GM18505 (cell line): ENCODE data around the gene LPCAT3.

Experiments
- ATAC-seq: cut with Tn5 transposase; IDR thresholded peaks from one replicate; pipeline ENCODE4 v1.9.1; 2021; ENCODE audit not compliant: unreplicated experiment
- POLR2A ChIP-seq: IDR thresholded peaks from 4 replicates; pipeline ENCODE4 v1.6.1; 2011; ENCODE audit warnings: borderline replicate concordance; ENCODE audit not compliant: insufficient read depth, insufficient read length; ENCODE audit errors: extremely low read depth

Gene LPCAT3

DNA sequence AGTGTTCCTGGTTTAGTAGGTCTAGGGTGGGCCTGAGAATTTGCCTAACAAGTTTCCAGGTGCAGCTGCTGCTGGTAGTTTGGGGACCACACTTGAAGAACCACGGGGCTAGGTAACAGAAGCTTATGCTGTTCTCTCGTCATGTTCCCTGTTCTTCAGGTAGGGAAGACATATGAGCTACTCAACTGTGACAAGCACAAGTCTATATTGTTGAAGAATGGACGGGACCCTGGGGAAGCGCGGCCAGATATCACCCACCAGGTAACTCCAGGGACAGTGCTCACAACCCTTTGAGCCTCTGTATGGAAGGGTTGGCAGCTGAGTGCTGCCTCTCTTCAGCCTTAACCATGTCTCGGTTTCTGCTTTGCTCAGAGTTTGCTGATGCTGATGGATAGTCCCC, 44.1 kb downstream of the LPCAT3 start:
- TF ChIP-seq POLR2A = no peak
- ATAC-seq = no peak

DNA sequence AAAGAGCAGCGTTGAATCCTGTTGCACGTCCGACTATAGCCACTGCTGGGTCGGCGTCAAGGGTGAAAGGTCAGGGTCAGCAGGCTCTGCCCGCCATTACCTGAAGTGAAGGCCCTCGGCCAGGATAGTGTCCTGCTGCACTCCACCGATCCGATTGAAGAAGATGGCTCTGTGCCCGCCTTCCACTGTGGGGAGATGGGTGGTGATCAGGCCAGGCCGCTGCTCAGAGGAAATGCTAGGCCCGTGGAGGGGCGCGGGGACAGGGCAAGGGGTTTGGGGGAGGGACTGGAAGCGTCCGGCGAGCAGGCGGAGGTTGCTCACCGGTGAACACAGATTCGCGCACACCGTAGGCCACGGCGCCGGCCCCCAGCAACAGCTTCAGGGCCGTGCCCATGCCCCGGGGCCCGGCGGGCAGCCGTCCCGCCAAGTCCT, 48.2 kb downstream of the LPCAT3 start:
- TF ChIP-seq POLR2A = no peak
- peak; percentile 3 for ATAC-seq

DNA sequence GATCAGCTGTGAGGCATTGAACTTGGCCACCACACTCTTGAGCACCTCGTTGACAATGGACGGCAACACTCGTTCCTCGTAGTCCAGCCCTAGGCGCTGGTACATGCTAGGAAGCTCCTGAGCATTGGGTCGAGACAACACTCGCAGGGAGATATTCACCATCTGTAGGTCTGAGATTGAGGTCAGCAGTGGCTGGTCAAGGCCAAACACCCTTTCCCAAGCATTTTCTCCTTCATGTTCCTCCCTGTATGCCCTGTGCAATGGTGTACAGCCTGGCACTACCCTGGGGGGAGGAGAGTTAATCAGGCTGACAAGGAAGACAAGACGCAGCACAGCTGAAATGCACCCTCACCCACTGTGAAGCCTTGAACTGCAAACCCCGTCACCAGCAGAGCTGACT, 49.9 kb downstream of the LPCAT3 start:
- no peak for TF ChIP-seq POLR2A
- ATAC-seq = no peak

DNA sequence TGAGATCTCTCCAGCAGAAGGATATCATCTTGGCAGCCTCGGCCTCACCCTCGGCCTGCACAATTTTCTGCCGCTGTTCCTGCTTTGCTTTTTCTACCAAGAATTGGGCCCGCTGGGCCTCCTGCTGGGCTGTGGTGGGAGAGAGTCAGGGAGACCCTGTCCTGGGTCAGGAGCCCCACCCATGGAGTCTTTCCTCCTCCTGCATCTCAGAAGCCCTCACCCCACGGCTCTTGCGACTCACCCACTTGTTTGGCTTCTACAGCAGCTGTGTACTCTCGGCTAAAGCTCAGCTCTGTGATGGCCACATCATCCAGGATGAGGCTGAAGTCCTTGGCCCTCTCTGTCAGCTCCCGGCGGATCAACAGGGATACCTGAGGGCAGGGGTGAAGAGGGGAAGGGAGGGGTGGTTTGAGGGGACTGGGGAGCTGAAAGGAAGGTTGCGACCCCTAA, 50.6 kb downstream of the LPCAT3 start:
- no peak for TF ChIP-seq POLR2A
- no peak for ATAC-seq

DNA sequence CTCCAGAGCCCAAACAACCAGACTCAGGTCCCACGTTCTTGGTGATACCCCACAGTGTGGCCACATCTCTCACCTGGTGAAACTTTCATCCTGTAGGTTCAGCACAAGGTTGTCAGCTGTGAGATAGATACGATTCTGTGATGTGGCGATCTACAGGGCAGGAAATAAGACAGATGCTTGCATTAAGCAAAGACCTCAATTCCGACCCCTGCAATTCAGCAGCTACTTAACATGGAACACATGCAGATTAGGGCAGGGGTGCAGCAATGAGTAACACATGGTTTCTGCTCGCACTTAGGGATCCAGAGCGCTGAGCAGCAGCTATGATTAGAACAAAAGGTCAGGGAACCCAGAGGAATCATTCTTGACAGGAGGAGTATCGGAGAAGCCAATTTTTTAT, 51.9 kb downstream of the LPCAT3 start:
- no peak for ATAC-seq
- no peak for TF ChIP-seq POLR2A

DNA sequence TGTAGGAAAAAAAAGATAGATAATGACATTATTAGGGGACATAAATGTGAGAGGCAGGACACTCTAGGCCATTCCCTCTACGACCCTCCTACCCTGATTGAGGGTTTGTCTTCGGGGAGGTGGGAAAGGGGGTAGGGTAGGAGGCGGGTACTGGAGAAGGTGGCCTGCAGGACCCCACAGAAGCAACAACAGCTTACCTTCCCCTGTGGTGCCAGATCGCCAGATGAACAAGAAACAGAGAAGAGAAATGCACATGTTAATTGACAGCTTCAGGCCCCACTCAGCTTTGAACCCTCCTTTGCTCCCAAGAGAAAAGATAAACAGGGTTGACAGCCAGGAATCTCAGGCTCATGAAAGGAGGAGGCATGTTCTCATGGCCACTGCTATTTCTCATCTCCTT, 52.6 kb downstream of the LPCAT3 start:
- ATAC-seq = no peak
- no peak for TF ChIP-seq POLR2A

DNA sequence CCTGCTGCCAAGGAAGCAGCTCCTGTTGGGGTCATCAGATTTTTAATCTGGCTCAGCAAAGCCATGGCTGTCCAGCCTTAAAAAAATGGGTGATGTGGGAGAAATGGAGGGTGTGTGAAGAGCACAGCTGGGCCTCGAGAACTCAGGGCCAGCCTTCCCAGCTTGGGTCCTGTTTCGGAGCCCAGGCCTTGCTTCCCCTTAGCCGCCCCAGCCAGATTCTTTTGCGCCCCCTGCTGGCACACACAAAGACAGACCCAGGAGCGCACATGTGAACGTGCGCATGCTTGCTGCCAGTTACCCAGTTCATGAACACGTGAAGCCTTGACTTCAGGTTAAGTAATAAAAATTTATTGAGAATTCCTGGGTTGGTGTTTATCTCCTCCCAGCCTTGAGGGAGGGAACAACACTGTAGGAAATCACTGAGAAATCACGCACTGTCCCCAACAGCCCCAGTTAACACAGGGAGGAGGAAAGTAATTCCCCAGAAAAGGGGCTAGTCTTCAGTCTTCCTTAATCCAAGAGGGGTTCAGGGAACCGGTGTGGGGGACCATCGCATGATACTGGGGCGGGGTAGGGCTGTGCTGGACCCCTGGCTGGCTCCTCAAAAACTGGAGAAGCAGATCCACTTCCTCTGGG, 53.1 kb downstream of the LPCAT3 start:
- ATAC-seq = peak; percentile 32
- TF ChIP-seq POLR2A = no peak

DNA sequence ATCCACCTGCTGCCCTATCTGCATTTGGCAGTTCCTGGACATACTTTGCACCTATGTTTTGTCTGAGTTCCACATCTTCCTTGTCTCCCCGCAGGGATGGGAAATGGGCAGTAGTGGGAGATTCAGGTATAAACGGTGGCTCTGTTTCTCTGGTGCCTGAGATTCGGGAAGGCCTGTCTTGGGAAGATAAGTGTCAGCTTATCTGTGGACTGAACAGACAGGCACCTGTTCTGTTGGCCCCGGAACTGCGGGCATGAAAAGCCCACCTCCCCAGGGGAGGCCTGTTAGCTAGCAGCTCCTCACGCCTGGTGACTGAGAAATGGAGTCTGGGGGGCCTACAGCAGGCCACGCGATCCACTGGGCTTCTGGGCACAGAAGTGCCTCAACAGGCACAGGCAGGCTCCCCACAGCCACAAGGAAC, 53.7 kb downstream of the LPCAT3 start:
- no peak for ATAC-seq
- no peak for TF ChIP-seq POLR2A

DNA sequence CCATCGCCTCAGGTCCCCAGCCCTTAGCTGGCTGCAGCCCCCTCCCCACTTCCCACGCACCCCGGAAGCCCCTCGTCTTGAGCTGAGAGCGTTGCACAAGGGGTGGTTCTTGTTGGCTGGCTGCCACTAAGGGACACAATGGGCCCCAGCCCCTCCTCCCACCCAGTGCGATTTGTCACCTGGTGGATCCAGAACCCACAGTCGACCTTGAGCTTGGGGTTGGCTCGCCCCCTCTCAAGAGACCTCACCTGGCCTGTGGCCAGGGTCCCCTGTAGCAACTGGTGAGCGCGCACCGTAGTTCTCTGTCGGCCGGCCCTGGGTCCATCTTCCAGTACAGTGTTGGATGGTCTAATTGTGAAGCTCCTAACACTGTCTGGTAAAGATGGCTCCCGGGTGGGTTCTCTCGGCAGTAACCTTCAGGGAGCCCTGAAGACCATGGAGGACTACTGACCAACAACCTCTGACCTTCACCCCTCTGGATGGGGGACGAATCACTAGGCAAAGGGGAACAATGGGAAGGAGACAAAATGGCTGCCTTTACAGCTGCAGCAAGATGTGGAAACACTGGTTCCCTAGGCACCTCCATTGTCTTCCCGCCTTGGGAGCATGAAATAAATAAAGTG, 54.4 kb downstream of the LPCAT3 start:
- no peak for ATAC-seq
- no peak for TF ChIP-seq POLR2A

DNA sequence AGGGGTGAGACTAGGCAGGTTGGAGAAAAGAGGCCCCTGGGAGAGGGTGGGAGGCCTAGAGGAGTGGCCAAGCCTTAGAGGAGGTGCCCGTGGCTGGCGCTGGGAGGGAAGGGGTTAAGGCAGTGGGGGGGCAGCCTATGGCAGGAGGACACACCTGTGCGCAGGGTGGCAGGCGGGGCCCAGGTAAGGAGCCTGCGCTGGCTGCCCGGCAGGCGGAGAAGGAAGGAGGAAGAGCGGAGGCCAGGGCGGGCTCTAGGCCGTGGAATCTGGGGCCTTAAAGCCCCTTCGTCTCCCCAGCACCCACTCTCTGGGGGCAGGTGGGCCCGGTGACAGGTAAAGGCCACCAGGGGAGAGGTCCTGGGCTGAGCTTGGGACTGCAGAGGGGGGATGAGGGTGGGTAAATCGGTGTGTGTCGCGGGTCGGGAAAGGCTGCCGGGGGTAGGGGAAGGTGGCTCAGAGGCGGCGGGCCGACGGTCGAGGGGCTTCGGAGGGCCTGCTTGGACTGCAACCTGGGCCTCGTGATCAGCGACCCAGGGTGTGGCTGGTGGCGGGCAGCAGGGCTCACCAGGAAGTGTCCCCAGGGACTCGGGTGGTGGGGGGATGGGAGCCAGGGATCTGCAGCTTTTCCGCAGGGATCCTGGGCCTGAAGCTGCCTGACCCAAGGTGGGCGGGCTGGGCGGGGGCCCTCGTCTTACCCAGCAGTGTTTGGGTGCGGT, 55.1 kb downstream of the LPCAT3 start:
- ATAC-seq = no peak

DNA sequence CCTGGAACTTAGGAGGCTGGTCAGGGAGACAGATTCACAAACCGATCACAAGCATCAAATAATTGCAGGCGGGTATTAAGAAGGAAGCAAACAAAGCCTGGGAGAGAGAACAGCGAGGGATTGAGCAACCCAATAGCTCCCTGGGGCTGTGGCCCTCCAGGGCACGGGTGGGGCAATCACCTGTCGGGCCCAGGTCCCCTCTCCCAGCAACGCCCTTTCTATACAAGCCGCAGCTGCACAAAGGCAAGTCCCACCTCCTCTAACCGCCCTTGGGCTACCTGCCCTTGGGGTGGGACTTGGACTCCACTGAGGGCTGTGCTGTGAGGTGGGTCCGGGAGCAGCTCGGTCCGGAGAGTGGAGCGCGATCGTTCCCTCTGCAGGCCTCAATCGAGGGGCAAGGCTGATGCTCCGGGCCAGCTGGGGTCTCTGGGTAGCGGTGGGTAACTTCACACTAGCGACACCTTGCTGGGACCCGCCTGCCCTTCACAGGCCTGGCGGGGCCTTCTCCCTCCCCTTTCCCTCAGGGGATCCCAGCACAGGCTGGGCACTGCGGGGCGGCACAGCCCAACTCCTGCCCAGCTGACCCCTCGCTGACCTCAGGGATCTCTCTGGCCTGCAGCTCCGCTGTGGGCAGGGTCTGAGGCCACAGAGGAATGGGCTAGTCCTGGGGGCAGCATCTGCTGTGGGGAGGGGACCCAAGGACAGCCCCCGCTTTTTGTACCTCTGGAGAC, 55.8 kb downstream of the LPCAT3 start:
- peak; percentile 28 for TF ChIP-seq POLR2A

More for the DNA sequence above, 55.1 kb downstream of the LPCAT3 start:
- no peak for TF ChIP-seq POLR2A

DNA sequence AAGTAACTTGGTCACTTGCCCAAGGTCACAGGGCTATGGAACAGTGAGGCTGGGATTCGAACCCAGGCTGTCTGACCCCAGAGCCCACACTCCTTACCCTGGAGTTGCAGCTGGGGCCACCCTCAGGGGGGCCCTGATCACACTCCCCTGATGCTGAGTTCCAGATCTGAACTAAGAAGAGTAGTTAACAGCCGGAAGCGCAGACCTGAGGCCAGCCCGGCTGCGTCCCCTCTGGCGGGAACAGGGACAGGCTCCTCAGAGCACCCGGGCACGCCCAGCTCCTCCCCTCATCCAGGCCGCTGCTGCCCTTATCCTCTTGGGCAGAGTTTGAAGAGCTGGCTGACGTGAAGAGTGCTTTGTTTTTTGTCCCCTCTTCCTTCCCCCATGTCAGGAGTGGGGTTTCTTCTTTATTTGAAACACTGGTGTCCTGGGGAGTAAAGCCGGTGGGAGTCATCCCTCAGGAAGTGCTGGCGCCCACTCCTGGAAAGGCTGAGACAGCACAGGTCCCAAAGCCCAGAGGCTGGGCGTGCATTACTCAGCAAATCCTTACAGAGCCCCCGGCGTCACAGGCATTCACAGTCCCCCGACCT, 56.5 kb downstream of the LPCAT3 start:
- TF ChIP-seq POLR2A = peak; percentile 46
- ATAC-seq = no peak

More for the DNA sequence above, 55.8 kb downstream of the LPCAT3 start:
- no peak for ATAC-seq

DNA sequence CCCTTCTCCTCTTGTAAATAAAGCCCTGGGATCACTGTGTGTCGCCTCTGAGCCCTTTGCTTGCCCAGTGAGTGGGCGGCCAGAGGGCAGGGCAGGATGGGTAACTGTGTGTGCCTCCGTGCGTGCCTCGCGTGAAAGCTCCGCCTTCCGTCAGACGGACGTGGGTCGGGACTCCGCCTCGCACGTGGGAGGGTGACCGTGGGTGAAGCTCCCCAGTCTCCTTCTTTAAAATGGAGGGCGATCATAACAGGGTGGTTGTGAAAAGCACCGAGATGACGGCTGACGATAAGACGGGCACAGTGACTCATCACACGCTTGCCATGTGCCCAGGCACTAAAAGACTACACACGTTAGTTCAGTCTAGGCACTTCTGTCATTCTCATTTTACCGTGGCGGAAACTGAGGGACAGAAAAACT, 57.0 kb downstream of the LPCAT3 start:
- ATAC-seq = no peak
- peak; percentile 45 for TF ChIP-seq POLR2A
